Calu3 (cell line): Measurements from ENCODE around the gene TNIK. TPM values are rescaled to one million over a fixed set of nuclear protein-coding genes. Genes with fewer than 3 reads are reported as not detected.

Experiments
- BruUV-seq: library from RNA; stranded (reverse); fragments of 400-500 nt; replicated peaks from 2 replicates; lab custom pipeline; 2021; lab: Mats Ljungman, UMichigan
- CTCF ChIA-PET: fragments of 300-600 bp; sonication (Branson Sonifier 250); formaldehyde crosslinking; loops from one replicate; lab custom pipeline; 2022; ENCODE audit warnings: antibody characterized with exemption; lab: Charles Lee
- DNase-seq: peaks from one replicate; pipeline ENCODE4 v3.0.0; 2022
- H3K27ac Mint-ChIP-seq: one replicate; pipeline ENCODE4 v1.8.0; 2022; ENCODE audit warnings: mixed read lengths; ENCODE audit not compliant: unreplicated experiment
- H3K27me3 Mint-ChIP-seq: one replicate; pipeline ENCODE4 v1.8.0; 2022; ENCODE audit warnings: mixed read lengths; ENCODE audit not compliant: unreplicated experiment
- H3K36me3 Mint-ChIP-seq: one replicate; pipeline ENCODE4 v1.8.0; 2022; ENCODE audit warnings: mild to moderate bottlenecking, moderate library complexity, mixed read lengths; ENCODE audit not compliant: insufficient read depth, unreplicated experiment
- H3K4me1 Mint-ChIP-seq: one replicate; pipeline ENCODE4 v1.8.0; 2022; ENCODE audit warnings: mild to moderate bottlenecking, low read depth, mixed read lengths; ENCODE audit not compliant: unreplicated experiment
- H3K4me3 Mint-ChIP-seq: one replicate; pipeline ENCODE4 v1.8.0; 2022; ENCODE audit warnings: mild to moderate bottlenecking, low read depth, moderate library complexity, mixed read lengths; ENCODE audit not compliant: unreplicated experiment
- H3K9me3 Mint-ChIP-seq: one replicate; pipeline ENCODE4 v1.8.0; 2022; ENCODE audit warnings: low read depth, mixed read lengths; ENCODE audit not compliant: unreplicated experiment
- CTCF ChIP-seq: fragments of 200-600 bp; IDR thresholded peaks from one replicate; pipeline ENCODE4 v1.8.0; 2022; ENCODE audit warnings: antibody characterized with exemption; ENCODE audit not compliant: unreplicated experiment
- intact Hi-C: fragments of 100-400 bp; cut with micrococcal nuclease; formaldehyde crosslinking; loops from one replicate; pipeline ENCODE4 v1.10.0; 2022; ENCODE audit not compliant: unreplicated experiment
- total RNA-seq: library from RNA; stranded (reverse); gene quantifications from 2 replicates; pipeline ENCODE4 v1.2.3, GENCODE V29; 2022

TNIK gene
- total RNA-seq, 1 experiment from 2014 or later, result 19.7 TPM

- no peaks in the 10 kb centered on the region for H3K9me3 Mint-ChIP-seq
- no peak overlapping the region for H3K4me3 Mint-ChIP-seq
- no peak for TF ChIP-seq CTCF
- BruUV-seq, result no TSS peak
- DNase-seq, result no peak
- peaks cover 8% of the 10 kb centered on the region for H3K4me1 Mint-ChIP-seq
- CTCF ChIA-PET, result no interaction called here
- intact Hi-C loops, result no loop called here
- H3K27ac Mint-ChIP-seq, result no peak overlapping the region
- H3K36me3 Mint-ChIP-seq, result no peaks in the 10 kb centered on the region
- H3K27me3 Mint-ChIP-seq, result no peaks in the 10 kb centered on the region
These were observed 25.1 kb upstream of the TNIK start for GRCh38 chr3:171485338-171485737.

- no TSS peak for BruUV-seq
- H3K4me1 Mint-ChIP-seq, result peaks cover 8% of the 10 kb centered on the region
- no peaks in the 10 kb centered on the region for H3K36me3 Mint-ChIP-seq
- no peak for DNase-seq
- intact Hi-C loops, result no loop called here
- no peak overlapping the region for H3K27ac Mint-ChIP-seq
- H3K9me3 Mint-ChIP-seq, result no peaks in the 10 kb centered on the region
- no peaks in the 10 kb centered on the region for H3K27me3 Mint-ChIP-seq
- CTCF ChIA-PET, result no interaction called here
- H3K4me3 Mint-ChIP-seq, result no peak overlapping the region
- no peak for TF ChIP-seq CTCF
These were observed 20.8 kb upstream of the TNIK start for GRCh38 chr3:171481011-171481410.

- no peak for DNase-seq
- CTCF ChIA-PET, result no interaction called here
- intact Hi-C loops, result no loop called here
- no TSS peak for BruUV-seq
- H3K4me3 Mint-ChIP-seq, result no peak overlapping the region
- H3K27me3 Mint-ChIP-seq, result no peaks in the 10 kb centered on the region
- no peak for TF ChIP-seq CTCF
- no peaks in the 10 kb centered on the region for H3K36me3 Mint-ChIP-seq
- H3K9me3 Mint-ChIP-seq, result no peaks in the 10 kb centered on the region
- peaks cover 8% of the 10 kb centered on the region for H3K4me1 Mint-ChIP-seq
- no peak overlapping the region for H3K27ac Mint-ChIP-seq
These were observed 20.3 kb upstream of the TNIK start for GRCh38 chr3:171480526-171480925.

- H3K4me3 Mint-ChIP-seq, result no peak overlapping the region
- CTCF ChIA-PET, result interaction anchor here (0.6 to 0.7 kb wide), 3 partner anchors 10 to 243 kb away, joined by 3 to 5 read pairs (median 4); no protein-coding TSS in a partner anchor
- H3K27me3 Mint-ChIP-seq, result no peaks in the 10 kb centered on the region
- TF ChIP-seq CTCF, result no peak
- no peak overlapping the region for H3K27ac Mint-ChIP-seq
- intact Hi-C loops, result no loop called here
- H3K36me3 Mint-ChIP-seq, result no peaks in the 10 kb centered on the region
- BruUV-seq, result no TSS peak
- DNase-seq, result no peak
- H3K9me3 Mint-ChIP-seq, result no peaks in the 10 kb centered on the region
- H3K4me1 Mint-ChIP-seq, result peaks cover 8% of the 10 kb centered on the region
These were observed 16.4 kb upstream of the TNIK start for GRCh38 chr3:171476532-171477102.
